GM10847 (cell line): ENCODE measurements around the gene PLXNA3.

Source experiments
- POLR2A ChIP-seq: IDR thresholded peaks from 2 replicates; pipeline ENCODE4 v1.6.1; 2011; ENCODE audit not compliant: insufficient read length; ENCODE audit errors: extremely low read depth

The PLXNA3 gene

DNA sequence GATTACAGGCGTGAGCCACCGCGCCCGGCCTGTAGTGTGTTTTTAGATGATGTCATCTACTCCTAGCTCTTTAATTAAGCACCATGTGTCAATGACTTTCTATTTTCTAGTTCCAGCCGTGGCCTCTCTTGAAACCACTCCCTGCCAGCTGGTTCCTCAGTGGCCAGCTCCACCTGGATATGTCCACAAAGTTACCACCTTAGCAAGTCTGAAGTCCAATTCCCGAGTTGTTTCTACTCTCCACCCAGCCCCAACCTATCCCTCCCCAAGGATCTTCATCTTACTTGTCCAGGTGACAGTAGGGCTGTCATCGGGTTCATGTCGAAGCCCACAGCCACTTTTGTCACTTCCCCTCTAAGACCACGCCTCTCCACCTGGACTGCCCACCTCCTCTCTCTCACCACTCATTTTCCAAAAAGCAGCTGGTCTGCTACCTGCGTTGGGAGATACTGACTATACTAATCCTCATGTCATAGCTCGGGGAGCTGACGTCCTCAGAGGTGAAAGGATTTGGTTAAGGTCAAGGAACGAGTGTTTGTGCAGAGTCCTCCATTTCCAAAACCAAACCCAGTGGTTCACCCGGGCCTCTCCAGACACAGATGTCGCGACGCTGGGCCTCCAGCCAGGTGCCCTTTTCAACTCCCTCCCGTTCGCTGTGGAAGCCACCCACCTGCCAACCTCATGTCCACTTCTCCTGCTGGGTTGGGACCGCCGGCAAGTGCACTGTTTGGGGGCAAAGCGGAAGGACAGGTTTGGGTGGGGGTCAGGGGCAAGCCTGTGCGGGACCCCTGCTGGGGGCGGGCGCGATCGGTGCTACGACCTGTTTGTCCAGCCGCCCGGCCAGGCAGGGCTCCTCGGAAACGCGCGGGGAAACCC, 57.2 kb downstream of the PLXNA3 start:
- TF ChIP-seq POLR2A, result no peak

DNA sequence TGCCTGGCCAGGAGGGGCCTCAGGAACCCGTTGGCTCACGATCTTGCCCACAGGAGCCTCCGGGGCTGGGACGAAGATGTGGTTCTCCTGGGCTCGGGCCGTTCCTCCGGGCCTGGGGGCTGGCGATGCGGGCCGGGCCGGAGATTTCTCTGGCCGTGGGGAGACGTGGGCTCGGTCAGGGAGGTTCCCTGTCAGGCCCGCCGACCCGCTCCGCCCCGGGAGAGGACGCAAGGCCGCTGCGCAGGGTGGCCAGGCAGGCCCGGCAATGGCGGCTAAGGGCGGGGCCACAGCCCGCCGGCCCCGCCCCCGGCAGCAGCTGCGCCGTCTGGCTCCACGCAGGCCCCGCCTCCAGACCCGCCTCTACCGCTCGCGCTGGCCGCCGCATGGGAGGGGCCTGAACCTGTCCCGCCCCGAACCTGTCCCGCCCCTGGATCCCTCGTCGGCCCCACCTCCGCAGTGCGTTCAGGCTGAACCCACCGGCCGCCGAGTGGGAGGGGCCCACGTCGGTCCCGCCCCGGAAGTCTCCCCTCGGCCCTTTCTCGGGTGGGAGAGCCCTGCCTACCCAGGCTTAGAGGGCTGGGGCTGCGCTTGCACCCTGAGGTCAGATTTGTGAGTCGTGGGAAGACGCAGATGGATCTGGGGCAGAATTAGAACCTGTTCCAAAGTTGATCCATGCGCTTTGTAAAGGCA, 58.0 kb downstream of the PLXNA3 start, which contains the start of gene FAM3A:
TSS of gene FAM3A (minus strand) at position 267 of the 690 bp plus-strand sequence. CDS start 460 bp downstream, outside the sequence.
- TF ChIP-seq POLR2A, result peak; percentile 28

DNA sequence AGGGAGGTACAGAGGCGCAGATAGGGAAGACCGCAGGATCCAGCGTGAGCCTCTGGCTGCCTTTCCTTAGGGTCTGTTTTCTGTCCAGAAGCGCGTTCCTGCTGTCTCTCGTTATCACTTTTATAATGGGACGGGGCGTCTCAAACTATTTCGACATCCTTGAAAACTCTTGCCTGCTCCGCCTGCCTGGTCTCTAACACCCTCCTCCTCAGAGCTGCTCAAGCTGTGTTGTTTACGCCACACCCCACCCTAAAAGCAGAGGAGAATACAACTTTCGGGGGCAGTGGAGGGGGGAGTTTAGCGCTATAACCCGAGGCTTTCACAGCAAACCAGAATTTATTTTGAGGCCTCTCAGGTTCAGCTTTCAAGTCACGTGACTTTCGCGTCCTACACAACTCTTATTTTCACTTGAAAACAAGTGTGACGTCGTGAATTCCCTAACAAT, 58.6 kb downstream of the PLXNA3 start:
- no peak for TF ChIP-seq POLR2A

DNA sequence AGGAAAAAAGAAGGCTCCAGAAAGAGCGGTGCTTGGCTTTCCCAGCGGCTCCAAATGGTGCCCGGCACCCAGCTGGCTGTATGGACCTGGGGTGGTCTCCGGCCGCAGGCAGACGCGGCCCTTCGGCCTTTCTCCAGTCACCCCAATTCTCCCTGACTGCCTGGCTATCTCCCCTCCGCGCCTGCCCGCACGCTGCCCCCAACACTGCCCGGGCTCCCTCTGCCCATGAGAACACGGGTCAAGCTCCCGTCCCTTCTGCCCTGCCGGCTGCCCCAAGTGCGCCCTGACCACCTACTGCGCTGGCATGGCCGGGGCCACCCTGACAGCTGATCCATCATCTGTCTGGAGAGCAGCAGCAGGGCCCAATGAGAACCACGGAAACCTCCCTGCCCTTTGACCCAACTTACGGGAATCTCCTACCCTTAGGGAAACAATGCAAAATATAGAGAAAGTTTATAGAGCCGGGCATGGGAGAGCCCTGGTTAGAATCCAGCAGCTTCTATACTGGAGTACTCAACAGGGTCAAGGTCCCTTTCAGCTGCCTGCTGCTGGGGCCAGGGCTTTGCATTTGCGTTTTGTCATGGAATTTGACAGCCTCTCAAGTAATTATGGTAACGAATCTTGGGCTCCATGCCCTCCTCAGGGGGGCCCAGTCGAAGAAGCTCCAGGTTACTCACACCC, 59.2 kb downstream of the PLXNA3 start:
- no peak for TF ChIP-seq POLR2A

DNA sequence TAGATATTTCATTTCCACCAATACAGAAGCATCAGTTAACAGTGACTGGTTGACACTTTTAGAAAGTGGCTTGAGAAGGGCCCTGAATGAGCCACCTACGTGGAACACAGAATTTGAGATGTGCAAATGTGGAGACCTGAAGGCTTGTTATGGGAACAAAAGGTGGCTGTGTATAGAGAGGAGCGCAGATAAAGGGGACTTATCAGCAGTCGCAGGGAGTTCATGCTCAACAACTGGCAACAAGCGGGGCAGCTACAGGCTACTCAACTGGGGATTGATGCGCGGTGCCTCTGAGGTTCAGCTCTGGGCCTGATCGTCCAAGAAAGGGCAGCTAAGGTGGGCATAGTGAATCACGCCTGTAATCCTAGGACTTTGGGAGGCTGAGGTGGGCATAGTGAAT, 61.3 kb downstream of the PLXNA3 start:
- no peak for TF ChIP-seq POLR2A

DNA sequence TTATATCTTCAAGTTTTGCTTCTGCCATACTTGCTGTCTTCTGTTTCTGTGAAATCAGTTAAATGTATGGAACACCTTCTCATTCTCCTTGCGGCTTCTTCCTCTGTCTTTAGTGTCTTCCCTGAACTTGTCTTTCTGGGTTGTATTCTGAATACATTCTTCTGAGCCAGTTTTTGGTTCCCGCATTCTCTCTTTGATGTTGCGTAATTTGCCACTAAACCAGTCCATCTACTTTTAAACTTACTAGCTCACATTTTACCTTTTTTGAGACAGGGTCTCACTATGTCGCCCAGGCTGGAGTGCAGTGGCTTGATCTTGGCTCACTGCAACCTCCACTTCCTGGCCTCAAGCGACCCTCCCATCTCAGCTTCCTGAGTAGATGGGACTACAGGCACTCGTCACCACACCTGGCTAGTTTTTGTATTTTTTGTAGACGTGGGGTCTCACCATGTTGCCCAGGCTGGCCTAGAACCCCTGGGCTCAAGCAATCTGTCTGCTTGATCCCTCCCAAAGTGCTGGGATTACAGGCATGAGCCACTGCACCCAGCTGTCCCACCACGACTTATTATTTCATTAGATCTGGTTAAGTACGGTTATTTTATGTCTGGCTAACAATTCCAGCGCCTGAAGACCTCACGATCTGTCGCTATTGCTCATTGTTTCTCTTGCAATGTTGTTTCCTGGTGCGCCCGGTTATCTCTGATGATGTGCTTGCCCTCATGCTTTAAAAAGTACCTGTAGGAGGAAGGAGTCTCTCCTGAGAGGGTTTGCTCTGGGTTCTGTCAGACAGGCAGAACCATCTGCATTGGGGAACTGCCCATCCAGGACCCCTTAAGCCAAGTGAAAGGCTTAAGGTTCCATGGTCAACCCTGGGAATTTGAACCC, 67.8 kb downstream of the PLXNA3 start:
- TF ChIP-seq POLR2A, result no peak

DNA sequence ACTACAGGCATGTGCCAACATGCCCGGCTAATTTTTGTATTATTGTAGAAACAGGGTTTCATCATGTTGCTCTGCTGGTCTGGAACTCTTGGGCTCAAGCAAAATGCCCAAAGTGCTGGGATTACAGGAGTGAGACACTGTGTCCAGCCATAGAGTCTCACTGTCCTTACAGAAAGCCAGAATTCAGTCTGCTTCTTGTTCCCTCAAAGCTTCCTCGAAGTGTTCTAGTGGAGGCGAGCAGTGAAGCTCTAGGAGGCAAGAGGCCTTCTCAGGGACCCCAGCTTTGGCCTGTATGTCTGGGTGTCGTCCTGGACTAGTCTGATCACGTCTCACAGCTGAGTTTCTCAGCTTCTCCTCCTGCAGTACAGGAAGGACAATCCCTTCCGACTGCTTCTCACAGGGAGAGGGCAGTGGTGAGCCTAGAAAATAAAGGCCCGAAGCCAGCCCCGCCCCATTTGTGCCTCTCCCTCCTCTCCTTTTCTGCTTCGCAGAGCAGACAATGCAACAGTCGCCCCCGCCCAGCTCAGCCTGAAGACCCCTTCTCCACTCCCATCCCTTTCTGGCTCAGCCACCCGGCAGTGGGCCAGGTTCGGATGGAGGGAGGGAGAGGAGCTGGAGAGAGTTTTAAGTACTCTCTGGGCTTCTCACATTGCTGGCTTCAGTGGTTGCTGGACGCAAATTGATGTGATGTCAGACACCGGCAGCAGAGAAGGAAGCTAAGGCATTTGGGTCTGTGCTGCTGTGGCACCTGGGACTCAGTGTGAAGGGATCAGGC, 69.0 kb downstream of the PLXNA3 start:
- TF ChIP-seq POLR2A, result no peak
